Left lobe of liver (tissue), 2 donors: Measurements from ENCODE around the gene UNC5C. TPM values are rescaled to one million over a fixed set of nuclear protein-coding genes. Genes with fewer than 3 reads are reported as not detected.
A peak's percentile ranks its signal among the peaks of the same experiment; 100 is the strongest.

Experiments used
- ATAC-seq: fragments of 200-7000 bp; cut with Tn5 transposase; one replicate; pipeline ENCODE4 v1.9.1; 2020; ENCODE audit warnings: mild to moderate bottlenecking, moderate library complexity
- DNase-seq: peaks from one replicate; pipeline ENCODE4 v3.0.0-alpha.2; 2020; ENCODE audit warnings: low spot score
- total RNA-seq: library from RNA; stranded (reverse); gene quantifications from one replicate; pipeline ENCODE4 v1.2.1, GENCODE V29; 2021
- donor health status: DM: no; HTN: no; CAD: no; lungs with moderate emphysema.
- donor health status: DM: no; HTN: yes; CAD: no.

UNC5C gene
- total RNA-seq, 1 donor from 2014 or later = 0.86 TPM

- no peak for ATAC-seq
Observed at GRCh38 chr4:95410387-95410977, 138.3 kb downstream of the UNC5C start.

GRCh38 chr4:95409750-95410149, 139.0 kb downstream of the UNC5C start:
- ATAC-seq = no peak

More at GRCh38 chr4:95410387-95410977, 138.3 kb downstream of the UNC5C start:
- DNase-seq = no peak

GRCh38 chr4:95409127-95409526, 139.6 kb downstream of the UNC5C start:
- no peak for ATAC-seq
- no peak for DNase-seq

More at GRCh38 chr4:95409750-95410149, 139.0 kb downstream of the UNC5C start:
- no peak for DNase-seq

- ATAC-seq (no peak), DNase-seq (no peak)
Observed at GRCh38 chr4:95402299-95402698, 146.5 kb downstream of the UNC5C start.

- no peak for ATAC-seq
- no peak for DNase-seq
Observed at GRCh38 chr4:95398217-95398616, 150.6 kb downstream of the UNC5C start.

- no peak for DNase-seq
- ATAC-seq = no peak
Observed at GRCh38 chr4:95394752-95395306, 153.9 kb downstream of the UNC5C start.

GRCh38 chr4:95393821-95394220, 155.0 kb downstream of the UNC5C start:
- DNase-seq (no peak), ATAC-seq (no peak)

GRCh38 chr4:95388911-95389310, 159.9 kb downstream of the UNC5C start:
- DNase-seq = no peak
- no peak for ATAC-seq

GRCh38 chr4:95387719-95388118, 161.1 kb downstream of the UNC5C start:
- no peak for ATAC-seq
- DNase-seq = no peak

GRCh38 chr4:95386410-95386809, 162.4 kb downstream of the UNC5C start:
- ATAC-seq = no peak
- no peak for DNase-seq

GRCh38 chr4:95381843-95382580, 166.8 kb downstream of the UNC5C start:
- no peak for ATAC-seq
- no peak for DNase-seq

GRCh38 chr4:95379633-95380032, 169.1 kb downstream of the UNC5C start:
- no peak for DNase-seq
- ATAC-seq = no peak

- ATAC-seq (no peak), DNase-seq (no peak)
Observed at GRCh38 chr4:95377366-95377900, 171.3 kb downstream of the UNC5C start.

GRCh38 chr4:95371476-95372224, 177.1 kb downstream of the UNC5C start:
- DNase-seq (no peak), ATAC-seq (no peak)

- no peak for DNase-seq
- ATAC-seq = no peak
Observed at GRCh38 chr4:95367824-95368223, 180.9 kb downstream of the UNC5C start.

- ATAC-seq (peak; percentile 33), DNase-seq (no peak)
Observed at GRCh38 chr4:95363966-95364365, 184.8 kb downstream of the UNC5C start.

- DNase-seq = no peak
- ATAC-seq = no peak
Observed at GRCh38 chr4:95363559-95363925, 185.2 kb downstream of the UNC5C start.

- DNase-seq (no peak), ATAC-seq (no peak)
Observed at GRCh38 chr4:95362906-95363558, 185.7 kb downstream of the UNC5C start.

- no peak for ATAC-seq
- no peak for DNase-seq
Observed at GRCh38 chr4:95362066-95362465, 186.7 kb downstream of the UNC5C start.

GRCh38 chr4:95361696-95361965, 187.1 kb downstream of the UNC5C start:
- no peak for DNase-seq
- no peak for ATAC-seq
